Measurements from ENCODE around the gene VSTM1. TPM values are rescaled to one million over a fixed set of nuclear protein-coding genes. Genes with fewer than 3 reads are reported as not detected.

VSTM1 gene
- total RNA-seq, 4 donors from 2014 or later: not detected

DNA sequence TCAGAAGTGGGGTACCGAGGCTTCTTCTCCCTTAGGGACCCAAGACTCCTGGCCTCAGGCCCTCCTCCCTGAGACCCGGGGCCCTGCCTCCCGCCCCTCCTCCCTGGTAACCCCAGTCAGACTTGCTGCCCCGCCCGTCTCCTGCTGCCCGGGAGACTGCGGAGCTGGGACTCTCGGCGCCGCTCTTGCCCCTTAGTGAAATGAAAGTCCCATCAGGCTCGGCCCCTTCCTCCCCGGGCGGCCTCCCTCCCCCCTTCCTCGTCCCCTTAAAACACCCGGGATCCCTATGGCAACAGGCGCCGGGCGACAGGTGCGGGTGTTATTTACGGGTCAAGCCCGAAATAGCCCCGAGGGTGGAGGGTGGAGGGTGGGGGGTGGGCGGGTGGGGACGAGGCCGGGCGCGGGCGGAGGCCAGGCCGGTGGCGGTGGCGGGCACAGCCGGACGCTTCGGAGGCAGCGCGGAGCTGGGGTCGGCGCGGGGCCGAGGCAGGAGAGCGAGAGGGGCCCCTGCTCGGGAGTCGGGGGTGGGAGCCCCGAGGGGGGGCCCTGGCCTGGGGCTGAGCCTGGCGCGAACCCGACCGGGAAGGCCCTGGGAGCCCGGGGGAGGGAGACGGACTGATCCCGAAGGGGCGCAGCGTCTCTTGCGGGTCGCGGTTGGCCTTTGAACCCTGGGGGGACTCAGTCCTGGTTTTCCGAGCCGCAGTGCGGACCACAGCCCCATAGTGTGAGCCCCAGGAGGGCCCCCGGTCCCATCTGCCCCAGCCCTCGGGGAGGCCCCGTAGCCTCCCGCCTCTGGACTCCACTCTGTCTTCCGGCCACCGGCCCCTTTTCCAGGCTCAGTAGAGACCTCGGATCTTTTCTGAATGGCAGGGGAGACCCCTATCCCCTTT is 72.2 kb downstream of the VSTM1 start, which contains the start of gene CACNG6:
TSS of gene CACNG6 (plus strand) at position 414 of the 890 bp plus-strand sequence. CDS start 1,241 bp downstream, outside the sequence.
- intact Hi-C loops (cut with DNase I; ENCODE audit: low total_unique reads): no loop called here
- Histone ChIP-seq H3K27ac (no peak within 1 kb of the TSS), H3K27me3 (peaks cover 9 to 11% of the 10 kb centered on the region in 2 donors), H3K9me3 (no peaks in the 10 kb centered on the region), H3K4me1 (no peaks in the 10 kb centered on the region), H3K36me3 (no peaks in the 10 kb centered on the region), H3K4me3 (no peak within 1 kb of the TSS)
- DNase-seq: no peak
- TF ChIP-seq POLR2A (IDR thresholded peaks at IDR 0.05): no peak
- TF ChIP-seq, protein P1, sequence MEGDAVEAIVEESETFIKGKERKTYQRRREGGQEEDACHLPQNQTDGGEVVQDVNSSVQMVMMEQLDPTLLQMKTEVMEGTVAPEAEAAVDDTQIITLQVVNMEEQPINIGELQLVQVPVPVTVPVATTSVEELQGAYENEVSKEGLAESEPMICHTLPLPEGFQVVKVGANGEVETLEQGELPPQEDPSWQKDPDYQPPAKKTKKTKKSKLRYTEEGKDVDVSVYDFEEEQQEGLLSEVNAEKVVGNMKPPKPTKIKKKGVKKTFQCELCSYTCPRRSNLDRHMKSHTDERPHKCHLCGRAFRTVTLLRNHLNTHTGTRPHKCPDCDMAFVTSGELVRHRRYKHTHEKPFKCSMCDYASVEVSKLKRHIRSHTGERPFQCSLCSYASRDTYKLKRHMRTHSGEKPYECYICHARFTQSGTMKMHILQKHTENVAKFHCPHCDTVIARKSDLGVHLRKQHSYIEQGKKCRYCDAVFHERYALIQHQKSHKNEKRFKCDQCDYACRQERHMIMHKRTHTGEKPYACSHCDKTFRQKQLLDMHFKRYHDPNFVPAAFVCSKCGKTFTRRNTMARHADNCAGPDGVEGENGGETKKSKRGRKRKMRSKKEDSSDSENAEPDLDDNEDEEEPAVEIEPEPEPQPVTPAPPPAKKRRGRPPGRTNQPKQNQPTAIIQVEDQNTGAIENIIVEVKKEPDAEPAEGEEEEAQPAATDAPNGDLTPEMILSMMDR (IDR thresholded peaks at IDR 0.05): no peak

Small RNAs within 50 kb of the gene (small RNA-seq; reads per million reads assigned to genes)
- not detected for gene AC012314.20

Other genes starting within 250 kb of the VSTM1 start
- gene NLRP12, start 239.6 kb downstream of the VSTM1 start, total RNA-seq: under 1 TPM in 3 of 4 donors, not detected in 1; 0.34 to 0.90 (median 0.59) TPM
- gene MYADM, start 196.0 kb downstream of the VSTM1 start, total RNA-seq: 100 to 1,000 TPM in 1 of 4 donors, 10 to 100 TPM in 3; 22.7 to 386 (median 77.4) TPM
- gene PRKCG, start 181.7 kb downstream of the VSTM1 start, total RNA-seq: under 1 TPM in 1 of 4 donors, not detected in 3; 0.69 TPM
- 1 to 10 TPM in 1 of 4 donors, not detected in 3; 1.0 TPM for gene CACNG7, start 154.6 kb downstream of the VSTM1 start, total RNA-seq
- gene CACNG8, start 101.0 kb downstream of the VSTM1 start, total RNA-seq: under 1 TPM in 2 of 4 donors, not detected in 2; 0.21 to 0.24 TPM
- 1 to 10 TPM in 1 of 4 donors, under 1 TPM in 1, not detected in 2; 0.55 to 1.7 TPM for gene CACNG6, start 72.3 kb downstream of the VSTM1 start, total RNA-seq
- not detected for gene TARM1, start 17.5 kb upstream of the VSTM1 start, total RNA-seq
- gene OSCAR, start 36.9 kb upstream of the VSTM1 start, total RNA-seq: 1 to 10 TPM in 1 of 4 donors, under 1 TPM in 1, not detected in 2; 0.91 to 6.5 TPM
- gene NDUFA3, start 39.0 kb upstream of the VSTM1 start, total RNA-seq: 10 to 100 TPM in 1 of 4 donors, 1 to 10 TPM in 2, not detected in 1; 4.7 to 65.8 (median 5.5) TPM
- gene TFPT, start 51.8 kb upstream of the VSTM1 start, total RNA-seq: 10 to 100 TPM in 2 of 4 donors, 1 to 10 TPM in 1, under 1 TPM in 1; 0.88 to 37.1 (median 9.9) TPM
- gene PRPF31, start 51.9 kb upstream of the VSTM1 start, total RNA-seq: 10 to 100 TPM; 17.9 to 97.3 (median 52.6) TPM
- gene CNOT3, start 73.9 kb upstream of the VSTM1 start, total RNA-seq: 10 to 100 TPM in 2 of 4 donors, 1 to 10 TPM in 1, under 1 TPM in 1; 0.88 to 41.6 (median 9.9) TPM
- 10 to 100 TPM in 2 of 4 donors, 1 to 10 TPM in 2; 3.7 to 52.8 (median 23.8) TPM for gene LENG1, start 95.8 kb upstream of the VSTM1 start, total RNA-seq
- 10 to 100 TPM in 1 of 4 donors, 1 to 10 TPM in 2, not detected in 1; 1.3 to 31.0 (median 3.0) TPM for gene TMC4, start 109.3 kb upstream of the VSTM1 start, total RNA-seq
- 10 to 100 TPM in 3 of 4 donors, 1 to 10 TPM in 1; 5.3 to 47.8 (median 19.2) TPM for gene MBOAT7, start 125.7 kb upstream of the VSTM1 start, total RNA-seq
- 10 to 100 TPM; 13.1 to 66.4 (median 32.2) TPM for gene TSEN34, start 127.4 kb upstream of the VSTM1 start, total RNA-seq
- 1,000 to 10,000 TPM; 1,240 to 3,586 (median 2,088) TPM for gene RPS9, start 137.0 kb upstream of the VSTM1 start, total RNA-seq
- gene LILRB3, start 159.1 kb upstream of the VSTM1 start, total RNA-seq: 1 to 10 TPM in 2 of 4 donors, not detected in 2; 3.0 to 5.3 TPM
- gene LILRA6, start 178.9 kb upstream of the VSTM1 start, total RNA-seq: 1 to 10 TPM in 2 of 4 donors, not detected in 2; 1.0 to 1.7 TPM
- 1 to 10 TPM in 3 of 4 donors, not detected in 1; 3.2 to 3.7 (median 3.7) TPM for gene LILRB5, start 193.4 kb upstream of the VSTM1 start, total RNA-seq
- 1 to 10 TPM in 3 of 4 donors, under 1 TPM in 1; 0.41 to 4.2 (median 1.7) TPM for gene LILRB2, start 217.2 kb upstream of the VSTM1 start, total RNA-seq
- gene LILRA5, start 249.3 kb upstream of the VSTM1 start, total RNA-seq: 1 to 10 TPM in 2 of 4 donors, under 1 TPM in 1, not detected in 1; 0.35 to 9.7 (median 2.8) TPM

Measured in uterus (tissue), 4 donors.